BLaER1 treated with 17β-estradiol and CSF1 and Interleukin-3, amounts not matched to agents 10 nM and 100 nM (cell line): ENCODE data around the gene PNPLA7.
A peak's percentile ranks its signal among the peaks of the same experiment; 100 is the strongest.

ENCODE experiments used
- H3K27ac ChIP-seq, 11 experiments: shearing (Covaris generic); formaldehyde crosslinking; 2 replicates each; pipeline ENCODE4 v1.8.1; 2022
- H3K27me3 ChIP-seq, 11 experiments: shearing (Covaris generic); formaldehyde crosslinking; 2 replicates each; pipeline ENCODE4 v1.8.1; 2022
- H3K36me3 ChIP-seq, 11 experiments: shearing (Covaris generic); formaldehyde crosslinking; 2 replicates each; pipeline ENCODE4 v1.8.1; 2022
- H3K4me1 ChIP-seq, 10 experiments: shearing (Covaris generic); formaldehyde crosslinking; 2 replicates each; pipeline ENCODE4 v1.8.1; 2022
- H3K4me2 ChIP-seq, 11 experiments: shearing (Covaris generic); formaldehyde crosslinking; 2 replicates each; pipeline ENCODE4 v1.8.1; 2022
- H3K4me3 ChIP-seq, 10 experiments: shearing (Covaris generic); formaldehyde crosslinking; 2 replicates each; pipeline ENCODE4 v1.8.1; 2022
- H3K9ac ChIP-seq, 11 experiments: shearing (Covaris generic); formaldehyde crosslinking; 2 replicates each; pipeline ENCODE4 v1.8.1; 2022
- H3K9me3 ChIP-seq, 11 experiments: shearing (Covaris generic); formaldehyde crosslinking; replicated peaks in 1 of 11; 2 replicates each; pipeline ENCODE4 v1.8.1; 2022
- H4K20me1 ChIP-seq, 11 experiments: shearing (Covaris generic); formaldehyde crosslinking; 2 replicates each; pipeline ENCODE4 v1.8.1; 2022
- Cebpa-rat ChIP-seq, 11 experiments: shearing (Covaris generic); IDR thresholded peaks; 2 replicates each; pipeline ENCODE4 v1.8.1; 2022

Gene PNPLA7

GRCh38 chr9:137449081-137449844 lies 100.9 kb downstream of the PNPLA7 start:
- H4K20me1 ChIP-seq: peaks cover 0 to 74% (median 45%) of the 10 kb centered on the region in 11 experiments; a peak in 17 of 22 replicates
- H3K4me2 ChIP-seq: peak overlapping the region; percentile 36 to 76 (median 66)

GRCh38 chr9:137448602-137448962 lies 101.6 kb downstream of the PNPLA7 start:
- H3K36me3 ChIP-seq: peaks cover 7 to 32% (median 20%) of the 10 kb centered on the region in 11 experiments; a peak in 16 of 22 replicates
- no peak overlapping the region; a peak in 1 of 22 replicates for H3K4me2 ChIP-seq
- H3K9me3 ChIP-seq: no peaks in the 10 kb centered on the region
- peaks cover 48 to 78% (median 65%) of the 10 kb centered on the region in 10 experiments for H3K4me1 ChIP-seq
- peaks cover 0 to 6% (median 0%) of the 10 kb centered on the region in 11 experiments; a peak in 2 of 22 replicates for H3K27me3 ChIP-seq
- H3K9ac ChIP-seq: no peak overlapping the region; a peak in 1 of 22 replicates
- TF ChIP-seq Cebpa-rat (IDR thresholded peaks at IDR 0.05): no peak
- no peak overlapping the region for H3K27ac ChIP-seq
- no peak overlapping the region for H3K4me3 ChIP-seq
- peaks cover 0 to 71% (median 45%) of the 10 kb centered on the region in 11 experiments; a peak in 17 of 22 replicates for H4K20me1 ChIP-seq

More at GRCh38 chr9:137449081-137449844, 100.9 kb downstream of the PNPLA7 start:
- Histone ChIP-seq H3K36me3 (peaks cover 7 to 32% (median 20%) of the 10 kb centered on the region in 11 experiments; a peak in 16 of 22 replicates), H3K4me1 (peaks cover 52 to 82% (median 68%) of the 10 kb centered on the region in 10 experiments), H3K4me3 (no peak overlapping the region), H3K9me3 (no peaks in the 10 kb centered on the region), H3K27ac (no peak overlapping the region), H3K27me3 (peaks cover 0 to 6% (median 0%) of the 10 kb centered on the region in 11 experiments; a peak in 2 of 22 replicates), H3K9ac (no peak overlapping the region)
- TF ChIP-seq Cebpa-rat (IDR thresholded peaks at IDR 0.05): no peak

- Histone ChIP-seq H4K20me1 (peaks cover 0 to 65% (median 38%) of the 10 kb centered on the region in 11 experiments; a peak in 17 of 22 replicates), H3K4me2 (peak overlapping the region in 6 of 11 experiments; percentile 7 to 81 (median 66); a peak in 11 of 22 replicates), H3K9me3 (no peaks in the 10 kb centered on the region), H3K36me3 (peaks cover 4 to 26% (median 17%) of the 10 kb centered on the region in 11 experiments; a peak in 16 of 22 replicates), H3K27ac (no peak overlapping the region), H3K9ac (no peak overlapping the region; a peak in 1 of 22 replicates), H3K27me3 (peaks cover 0 to 8% (median 2%) of the 10 kb centered on the region in 11 experiments; a peak in 8 of 22 replicates), H3K4me1 (peaks cover 41 to 72% (median 59%) of the 10 kb centered on the region in 10 experiments), H3K4me3 (no peak overlapping the region)
- TF ChIP-seq Cebpa-rat (IDR thresholded peaks at IDR 0.05): no peak
Observed at GRCh38 chr9:137447722-137448601, 102.2 kb downstream of the PNPLA7 start.

- TF ChIP-seq Cebpa-rat (IDR thresholded peaks at IDR 0.05): no peak
- H3K4me2 ChIP-seq: peak overlapping the region in 7 of 11 experiments; percentile 4 to 81 (median 65); a peak in 12 of 22 replicates
- no peak overlapping the region for H3K27ac ChIP-seq
Observed at GRCh38 chr9:137446851-137447471, 103.2 kb downstream of the PNPLA7 start.

GRCh38 chr9:137445930-137446431 lies 104.2 kb downstream of the PNPLA7 start:
- H3K4me3 ChIP-seq: no peak overlapping the region
- 0 out of 22 replicates have a peak overlapping the region, but pooled peaks of 1 of the 11 experiments have one; percentile 4 for H3K9ac ChIP-seq
- peaks cover 0 to 21% (median 12%) of the 10 kb centered on the region in 11 experiments; a peak in 13 of 22 replicates for H3K36me3 ChIP-seq
- peaks cover 13 to 26% (median 20%) of the 10 kb centered on the region in 11 experiments for H3K27me3 ChIP-seq
- peaks cover 0 to 4% (median 0%) of the 10 kb centered on the region in 11 experiments; a peak in 1 of 22 replicates for H3K9me3 ChIP-seq
- H3K4me2 ChIP-seq: peak overlapping the region in 10 of 11 experiments; percentile 7 to 81 (median 30); a peak in 12 of 22 replicates
- H4K20me1 ChIP-seq: peaks cover 0 to 51% (median 32%) of the 10 kb centered on the region in 11 experiments; a peak in 16 of 22 replicates
- peaks cover 26 to 58% (median 49%) of the 10 kb centered on the region in 10 experiments for H3K4me1 ChIP-seq
- no peak for TF ChIP-seq Cebpa-rat (IDR thresholded peaks at IDR 0.05)
- H3K27ac ChIP-seq: no peak overlapping the region

More at GRCh38 chr9:137446851-137447471, 103.2 kb downstream of the PNPLA7 start:
- H3K27me3 ChIP-seq: peaks cover 6 to 18% (median 12%) of the 10 kb centered on the region in 11 experiments
- peaks cover 0 to 21% (median 12%) of the 10 kb centered on the region in 11 experiments; a peak in 13 of 22 replicates for H3K36me3 ChIP-seq
- peaks cover 0 to 55% (median 32%) of the 10 kb centered on the region in 11 experiments; a peak in 16 of 22 replicates for H4K20me1 ChIP-seq
- H3K4me1 ChIP-seq: peaks cover 31 to 62% (median 51%) of the 10 kb centered on the region in 10 experiments
- peaks cover 0 to 4% (median 0%) of the 10 kb centered on the region in 11 experiments; a peak in 1 of 22 replicates for H3K9me3 ChIP-seq
- H3K4me3 ChIP-seq: no peak overlapping the region
- H3K9ac ChIP-seq: no peak overlapping the region

- Histone ChIP-seq H3K36me3 (peaks cover 0 to 21% (median 12%) of the 10 kb centered on the region in 11 experiments; a peak in 13 of 22 replicates), H3K27ac (no peak overlapping the region), H3K4me2 (peak overlapping the region; percentile 7 to 81 (median 30); a peak in 16 of 22 replicates), H3K27me3 (peaks cover 13 to 27% (median 20%) of the 10 kb centered on the region in 11 experiments), H3K4me3 (no peak overlapping the region), H3K9ac (no peak overlapping the region), H3K9me3 (peaks cover 0 to 4% (median 0%) of the 10 kb centered on the region in 11 experiments; a peak in 1 of 22 replicates), H4K20me1 (peaks cover 0 to 51% (median 32%) of the 10 kb centered on the region in 11 experiments; a peak in 16 of 22 replicates), H3K4me1 (peaks cover 26 to 56% (median 44%) of the 10 kb centered on the region in 10 experiments)
- TF ChIP-seq Cebpa-rat (IDR thresholded peaks at IDR 0.05): no peak
Observed at GRCh38 chr9:137445275-137445807, 104.9 kb downstream of the PNPLA7 start.

GRCh38 chr9:137444106-137444790 lies 106.0 kb downstream of the PNPLA7 start:
- peaks cover 16 to 45% (median 33%) of the 10 kb centered on the region in 10 experiments for H3K4me1 ChIP-seq
- peaks cover 0 to 42% (median 22%) of the 10 kb centered on the region in 11 experiments; a peak in 17 of 22 replicates for H4K20me1 ChIP-seq
- no peak for TF ChIP-seq Cebpa-rat (IDR thresholded peaks at IDR 0.05)
- no peak overlapping the region; a peak in 1 of 22 replicates for H3K4me2 ChIP-seq
- H3K9me3 ChIP-seq: peaks cover 0 to 4% (median 0%) of the 10 kb centered on the region in 11 experiments; a peak in 1 of 22 replicates
- H3K9ac ChIP-seq: no peak overlapping the region
- H3K36me3 ChIP-seq: peaks cover 0 to 12% (median 4%) of the 10 kb centered on the region in 11 experiments; a peak in 11 of 22 replicates
- H3K27me3 ChIP-seq: peaks cover 13 to 27% (median 20%) of the 10 kb centered on the region in 11 experiments
- no peak overlapping the region for H3K27ac ChIP-seq
- no peak overlapping the region for H3K4me3 ChIP-seq
